IPS DF 6.9 (cell line): ENCODE results near the gene OR9I1.

Source experiments
- DNase-seq: peaks from one replicate; pipeline ENCODE4 v3.0.0-alpha.2; 2013; ENCODE audit warnings: low read depth, low spot score
- H3K27ac ChIP-seq: one replicate; pipeline ENCODE4 v1.5.1; 2013; ENCODE audit warnings: low read length, control low read depth
- H3K27me3 ChIP-seq: 2 replicates; pipeline ENCODE4 v1.6.1; 2013; ENCODE audit warnings: mild to moderate bottlenecking, low read length; ENCODE audit not compliant: control insufficient read depth, insufficient read depth
- H3K36me3 ChIP-seq: 2 replicates; pipeline ENCODE4 v1.6.1; 2013; ENCODE audit warnings: low read length; ENCODE audit not compliant: control insufficient read depth, insufficient read depth
- H3K4me1 ChIP-seq: 2 replicates; pipeline ENCODE4 v1.6.1; 2013; ENCODE audit warnings: low read length; ENCODE audit not compliant: control insufficient read depth, insufficient read depth
- H3K4me3 ChIP-seq: 2 replicates; pipeline ENCODE4 v1.5.1; 2013; ENCODE audit warnings: mild to moderate bottlenecking, low read length
- H3K9me3 ChIP-seq: 2 replicates; pipeline ENCODE4 v1.6.1; 2013; ENCODE audit warnings: low read length, inconsistent platforms; ENCODE audit not compliant: control insufficient read depth, insufficient read depth
- WGBS: extraction: QIAGEN DNeasy Blood & Tissue Kit; methylation state at CpG from one replicate; pipeline ENCODE4 v1.1.7; 2013; ENCODE audit warnings: mixed read lengths, missing lambda C conversion rate; ENCODE audit not compliant: insufficient read length, insufficient coverage; 5-methylcytosine and 5-hydroxymethylcytosine counted together

The OR9I1 gene

DNA sequence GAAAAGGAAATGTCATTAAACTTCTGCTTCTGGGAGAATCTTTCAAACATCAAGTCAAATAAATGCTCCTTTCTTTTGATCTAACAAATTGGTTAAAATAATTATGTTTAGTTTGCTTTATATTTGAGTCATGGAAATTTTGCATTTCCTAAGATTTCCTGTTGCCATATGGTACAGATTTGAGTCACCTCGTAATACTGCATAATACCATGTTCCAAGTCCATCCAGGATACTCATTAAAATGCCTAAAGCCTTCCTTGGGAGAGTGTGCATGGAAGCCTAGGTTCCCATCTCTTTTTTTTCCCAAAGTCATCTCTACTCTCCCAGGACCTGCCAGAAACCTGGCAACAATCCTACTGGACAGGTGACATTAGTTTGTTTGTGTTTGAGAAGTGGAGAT is 4.2 kb downstream of the OR9I1 start:
- no peak for DNase-seq
- H3K27ac ChIP-seq, result no peak overlapping the region
- no peaks in the 10 kb centered on the region for H3K9me3 ChIP-seq
- H3K4me1 ChIP-seq, result no peaks in the 10 kb centered on the region
- H3K27me3 ChIP-seq, result no peaks in the 10 kb centered on the region
- WGBS, result no CpG with 5 or more reads among the region's 1 CpG
- no peak overlapping the region for H3K4me3 ChIP-seq
- no peaks in the 10 kb centered on the region for H3K36me3 ChIP-seq

DNA sequence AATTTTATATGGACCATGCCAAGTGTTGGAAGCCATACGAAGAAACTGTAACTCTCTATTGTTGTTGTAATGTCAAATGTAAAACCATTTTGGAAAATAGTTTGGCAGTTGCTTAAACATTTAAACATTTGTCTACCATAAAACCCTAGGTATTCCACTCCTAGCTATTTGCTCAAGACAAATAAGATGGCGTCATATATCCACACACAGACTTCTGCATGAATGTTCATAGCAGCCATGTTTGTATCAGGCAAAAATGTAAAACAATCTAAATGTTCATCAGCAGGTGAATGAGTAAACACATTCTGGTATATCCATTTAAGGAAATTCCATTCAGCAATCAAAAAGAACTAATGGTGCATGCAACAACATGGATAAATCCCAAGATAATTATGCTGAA is 27.9 kb downstream of the OR9I1 start:
- no CpG with 5 or more reads among the region's 2 CpGs for WGBS
- Histone ChIP-seq H3K4me1 (no peaks in the 10 kb centered on the region), H3K27ac (no peak overlapping the region), H3K27me3 (no peaks in the 10 kb centered on the region), H3K36me3 (no peaks in the 10 kb centered on the region), H3K4me3 (no peak overlapping the region), H3K9me3 (no peaks in the 10 kb centered on the region)
- no peak for DNase-seq

DNA sequence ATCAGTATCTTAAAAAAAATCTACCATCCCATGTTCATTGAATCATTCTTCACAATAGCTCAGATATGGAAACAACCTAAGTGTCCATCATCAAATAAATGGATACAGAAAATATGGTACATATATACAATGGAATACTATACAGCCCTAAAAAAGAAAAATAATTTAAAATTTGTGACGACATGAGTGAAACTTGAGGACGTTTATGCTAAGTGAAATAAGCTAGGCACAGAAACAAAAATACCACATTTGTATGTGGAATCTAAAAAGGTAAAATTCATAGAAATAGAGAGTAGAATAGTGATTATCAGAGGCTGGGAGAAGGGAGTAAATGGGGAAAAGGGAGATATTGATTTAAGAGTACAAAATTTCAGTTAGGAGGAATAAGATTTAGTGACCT is 38.8 kb downstream of the OR9I1 start:
- Histone ChIP-seq H3K9me3 (no peaks in the 10 kb centered on the region), H3K4me3 (no peak overlapping the region), H3K27ac (no peak overlapping the region), H3K4me1 (no peaks in the 10 kb centered on the region), H3K36me3 (no peaks in the 10 kb centered on the region), H3K27me3 (no peaks in the 10 kb centered on the region)
- WGBS, result no CpG with 5 or more reads among the region's 2 CpGs
- DNase-seq, result no peak

DNA sequence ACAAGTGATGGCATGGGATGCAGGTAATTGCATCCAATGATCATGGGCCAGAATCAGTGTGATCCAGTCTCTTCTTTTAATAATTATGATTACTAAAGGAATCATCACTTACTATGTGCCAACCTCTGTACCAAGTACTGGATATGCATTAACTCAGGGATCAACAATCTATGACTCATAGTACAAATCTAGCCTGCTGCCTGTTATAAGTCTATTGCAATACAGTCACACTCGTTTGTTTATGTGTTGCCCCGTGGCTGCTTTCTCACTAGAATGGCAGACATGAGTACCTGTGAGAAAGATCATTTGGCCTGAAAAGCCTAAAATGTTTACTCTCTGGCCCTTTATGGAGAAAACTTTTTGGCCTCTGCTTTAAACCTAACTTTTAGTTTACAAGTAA is 49.5 kb downstream of the OR9I1 start:
- Histone ChIP-seq H3K27me3 (no peaks in the 10 kb centered on the region; the same call in 1 of the 2 replicates), H3K4me3 (no peak overlapping the region), H3K27ac (no peak overlapping the region), H3K9me3 (no peaks in the 10 kb centered on the region), H3K4me1 (no peaks in the 10 kb centered on the region), H3K36me3 (no peaks in the 10 kb centered on the region)
- no peak for DNase-seq
- no CpG with 5 or more reads among the region's 2 CpGs for WGBS

DNA sequence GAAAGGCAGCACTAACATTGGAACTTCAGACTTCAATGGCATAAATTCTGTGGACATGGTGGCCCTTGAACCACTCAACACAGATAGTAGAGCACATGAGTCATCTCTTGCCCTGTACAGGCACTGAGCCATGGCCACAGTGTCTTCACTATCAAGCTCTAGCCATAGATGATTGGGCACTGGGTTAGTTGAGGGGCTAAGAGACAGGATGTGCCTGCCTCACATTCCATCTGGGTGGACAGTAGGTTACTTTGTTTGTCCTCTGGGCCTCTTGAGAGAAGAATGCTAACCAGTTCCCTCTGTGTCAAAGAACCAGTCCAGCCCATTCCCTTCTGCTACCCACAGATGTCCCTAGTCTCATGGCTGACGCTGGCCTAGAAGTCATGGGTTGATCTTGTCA is 54.7 kb downstream of the OR9I1 start:
- H3K4me1 ChIP-seq, result no peaks in the 10 kb centered on the region

DNA sequence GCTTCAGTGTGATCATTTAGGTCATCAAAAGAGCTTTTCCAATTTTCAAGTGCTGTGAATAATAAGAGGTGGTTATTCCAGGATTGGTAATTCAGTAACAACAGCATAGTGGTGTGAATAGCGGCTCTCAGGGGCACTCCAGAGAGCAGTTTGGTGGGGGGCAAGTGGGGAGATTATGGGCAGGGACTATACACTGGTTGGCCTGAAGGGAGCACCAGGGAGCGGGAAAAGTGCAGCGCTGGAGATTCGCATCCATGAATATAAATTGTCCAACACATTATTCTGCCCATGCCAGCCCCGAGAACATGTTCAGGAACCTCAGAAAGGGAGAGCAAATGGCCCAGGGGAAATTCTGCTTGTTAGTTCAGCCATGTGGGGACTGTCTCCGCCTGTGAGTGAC is 56.7 kb downstream of the OR9I1 start:
- Histone ChIP-seq H3K4me1 (peaks cover 1% of the 10 kb centered on the region; the same call in 1 of the 2 replicates), H3K27me3 (no peaks in the 10 kb centered on the region), H3K4me3 (no peak overlapping the region), H3K36me3 (no peaks in the 10 kb centered on the region), H3K9me3 (no peaks in the 10 kb centered on the region), H3K27ac (no peak overlapping the region)
- no CpG with 5 or more reads among the region's 6 CpGs for WGBS
- DNase-seq, result no peak

More for the DNA sequence above, 54.7 kb downstream of the OR9I1 start:
- Histone ChIP-seq H3K36me3 (no peaks in the 10 kb centered on the region), H3K4me3 (no peak overlapping the region), H3K27me3 (no peaks in the 10 kb centered on the region), H3K27ac (no peak overlapping the region), H3K9me3 (no peaks in the 10 kb centered on the region)
- WGBS, result no CpG with 5 or more reads among the region's 1 CpG
- no peak for DNase-seq

DNA sequence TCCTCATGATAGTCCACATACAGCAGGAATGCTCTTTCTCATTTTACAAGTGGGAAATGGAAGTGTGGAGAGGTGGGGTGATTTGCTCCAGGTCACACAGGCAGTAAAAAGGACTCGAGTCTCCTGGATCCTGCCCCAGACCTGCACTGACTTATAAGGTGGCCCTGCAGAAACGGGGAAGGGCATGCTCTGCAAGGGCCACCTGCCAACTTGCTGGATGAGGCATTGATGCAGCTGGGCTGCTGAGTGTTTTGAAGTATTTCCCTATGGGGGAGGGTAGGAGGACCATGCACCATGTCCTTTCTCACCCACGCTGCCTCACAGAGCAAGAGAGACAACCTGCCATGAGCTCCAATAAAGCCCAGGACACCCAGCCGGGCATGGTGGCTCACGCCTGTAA is 57.6 kb downstream of the OR9I1 start:
- H3K27me3 ChIP-seq, result no peaks in the 10 kb centered on the region
- H3K4me3 ChIP-seq, result no peak overlapping the region
- no peak for DNase-seq
- H3K27ac ChIP-seq, result no peak overlapping the region
- WGBS, result no CpG with 5 or more reads among the region's 5 CpGs
- H3K36me3 ChIP-seq, result no peaks in the 10 kb centered on the region
- H3K4me1 ChIP-seq, result peaks cover 1% of the 10 kb centered on the region; the same call in 1 of the 2 replicates
- H3K9me3 ChIP-seq, result no peaks in the 10 kb centered on the region
